HG03342 (cell line): ENCODE data around the gene ACBD6.

ENCODE experiments used
- ATAC-seq: cut with Tn5 transposase; IDR thresholded peaks from one replicate; pipeline ENCODE4 v1.9.1; 2021; ENCODE audit warnings: mild to moderate bottlenecking, moderate library complexity; ENCODE audit not compliant: unreplicated experiment

ACBD6 gene

GRCh38 chr1:180248731-180249681, 253.4 kb downstream of the ACBD6 start:
- ATAC-seq: no peak

GRCh38 chr1:180248176-180248575, 254.2 kb downstream of the ACBD6 start:
- ATAC-seq: no peak

- ATAC-seq: no peak
Observed at GRCh38 chr1:180247580-180247979, 254.8 kb downstream of the ACBD6 start.

- no peak for ATAC-seq
Observed at GRCh38 chr1:180247061-180247460, 255.3 kb downstream of the ACBD6 start.

GRCh38 chr1:180246579-180246978, 255.8 kb downstream of the ACBD6 start:
- no peak for ATAC-seq

- no peak for ATAC-seq
Observed at GRCh38 chr1:180244840-180245239, 257.5 kb downstream of the ACBD6 start.

- no peak for ATAC-seq
Observed at GRCh38 chr1:180243517-180244221, 258.7 kb downstream of the ACBD6 start.

GRCh38 chr1:180241716-180242544, 260.4 kb downstream of the ACBD6 start:
- ATAC-seq: no peak

- no peak for ATAC-seq
Observed at GRCh38 chr1:180239145-180240096, 263.0 kb downstream of the ACBD6 start.

GRCh38 chr1:180238675-180239074, 263.7 kb downstream of the ACBD6 start:
- no peak for ATAC-seq
